ENCODE results near the gene SYNE3. TPM values are rescaled to one million over a fixed set of nuclear protein-coding genes. Genes with fewer than 3 reads are reported as not detected.

SYNE3 gene
- total and polyA plus RNA-seq, 9 of the 15 experiments (the other 6 are each of a cell fraction or from before 2014, with no cell fraction given), result 0.04 to 3.1 (median 0.55) TPM

- TF ChIP-seq YY1 (IDR thresholded peaks at IDR 0.05; ENCODE audit: borderline replicate concordance in 1 of 3, control insufficient read depth in 1 of 3, extremely low read depth in 1 of 3, insufficient read depth in 3 of 3, insufficient read length in 1 of 3, insufficient replicate concordance in 2 of 3, low read depth in 1 of 3, low read length in 2 of 3), result peak in 2 of 3 experiments; percentile 4 to 25
- no peak for TF ChIP-seq RUNX1 (IDR thresholded peaks at IDR 0.05; ENCODE audit: low read depth)
- TF ChIP-seq SIN3B (IDR thresholded peaks at IDR 0.05; ENCODE audit: low read depth), result peak; percentile 72
- TF ChIP-seq NFYB (IDR thresholded peaks at IDR 0.05; ENCODE audit: extremely low read depth, insufficient read length), result peak; percentile 93
- TF ChIP-seq NR2C1 (IDR thresholded peaks at IDR 0.05), result peak; percentile 99
- peak; percentile 99 for TF ChIP-seq NR2C1 (tag; IDR thresholded peaks at IDR 0.05)
- TF ChIP-seq TARDBP (IDR thresholded peaks at IDR 0.05), result no peak
- TF ChIP-seq ATF7 (IDR thresholded peaks at IDR 0.05), result peak; percentile 80; the same call in 1 of the 2 replicates
- peak; percentile 94 for TF ChIP-seq CEBPZ (IDR thresholded peaks at IDR 0.05; ENCODE audit: borderline replicate concordance, low read depth, low read length)
- TF ChIP-seq CREB3L1 (IDR thresholded peaks at IDR 0.05; ENCODE audit: borderline replicate concordance, low read depth), result peak; percentile 67
- peak; percentile 90 for TF ChIP-seq SAP30 (IDR thresholded peaks at IDR 0.05; ENCODE audit: borderline replicate concordance, insufficient read depth, low read depth, low read length, poor library complexity, severe bottlenecking)
- TF ChIP-seq FOXK2 (conservative IDR thresholded peaks at IDR 0.05 in 1 of 2, IDR thresholded peaks at IDR 0.05 in 1 of 2; ENCODE audit: low read depth in 2 of 2), result peak; percentile 88 to 89
- peak; percentile 63 to 67 for TF ChIP-seq NRF1 (conservative IDR thresholded peaks at IDR 0.05 in 1 of 2, IDR thresholded peaks at IDR 0.05 in 1 of 2)
- TF ChIP-seq POLR2G (IDR thresholded peaks at IDR 0.05; ENCODE audit: low read depth, low read length), result peak; percentile 86
- TF ChIP-seq MBD2 (IDR thresholded peaks at IDR 0.05; ENCODE audit: borderline replicate concordance, low read depth), result peak; percentile 97
- TF ChIP-seq MLLT1 (IDR thresholded peaks at IDR 0.05), result peak in 1 of 2 experiments; percentile 88; a peak in 1 of 4 replicates
- TF ChIP-seq ETS2 (tag; IDR thresholded peaks at IDR 0.05; ENCODE audit: borderline replicate concordance, poor library complexity, severe bottlenecking), result no peak
- TF ChIP-seq EGR1 (conservative IDR thresholded peaks at IDR 0.05), result no peak
- TF ChIP-seq RBM25 (IDR thresholded peaks at IDR 0.05; ENCODE audit: low read depth, low read length, severe bottlenecking), result peak; percentile 96
These were observed 18.1 kb upstream of the SYNE3 start, which contains the start of gene GLRX5 (continued) for GRCh38 chr14:95534299-95535225.
